Upper lobe of left lung (tissue), 4 donors: Measurements from ENCODE around the gene LRRC75B.
"Not testable (repeated sequence)": the region's sequence is repeated elsewhere in the genome, so short reads cannot be mapped to it uniquely, and the experiment has no call there.

Experiments
- POLR2A ChIP-seq, 4 donors: fragments of 450-650 bp; IDR thresholded peaks; one replicate each; pipeline ENCODE4 v1.5.1; 2016 to 2017; ENCODE audit warnings: antibody characterized with exemption in 4 of 4, mild to moderate bottlenecking in 2 of 4
- TF ChIP-seq, protein P1 (sequence below), 6 experiments: fragments of 450-650 bp in 4 of 6; fragments of 200-600 bp in 2 of 6; sonication (generic) in 2 of 6; IDR thresholded peaks; one replicate each; pipeline ENCODE4 v1.5.1; 2016 to 2019; ENCODE audit warnings: antibody characterized with exemption in 6 of 6

DNA sequence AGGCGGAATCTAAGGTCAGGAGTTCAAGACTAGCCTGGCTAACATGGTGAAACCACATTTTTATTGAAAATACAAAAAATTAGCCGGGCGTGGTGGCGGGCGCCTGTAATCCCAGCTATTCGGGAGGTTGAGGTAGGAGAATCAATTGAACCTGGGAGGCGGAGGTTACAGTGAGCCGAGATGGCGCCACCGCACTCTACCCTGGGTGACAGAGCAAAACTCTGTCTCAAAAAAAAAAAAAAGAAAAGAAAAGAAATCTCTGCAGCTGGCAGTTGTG is 624 bp upstream of the LRRC75B start:
- TF ChIP-seq POLR2A (IDR thresholded peaks at IDR 0.05), result not testable (repeated sequence)
- TF ChIP-seq, protein P1, sequence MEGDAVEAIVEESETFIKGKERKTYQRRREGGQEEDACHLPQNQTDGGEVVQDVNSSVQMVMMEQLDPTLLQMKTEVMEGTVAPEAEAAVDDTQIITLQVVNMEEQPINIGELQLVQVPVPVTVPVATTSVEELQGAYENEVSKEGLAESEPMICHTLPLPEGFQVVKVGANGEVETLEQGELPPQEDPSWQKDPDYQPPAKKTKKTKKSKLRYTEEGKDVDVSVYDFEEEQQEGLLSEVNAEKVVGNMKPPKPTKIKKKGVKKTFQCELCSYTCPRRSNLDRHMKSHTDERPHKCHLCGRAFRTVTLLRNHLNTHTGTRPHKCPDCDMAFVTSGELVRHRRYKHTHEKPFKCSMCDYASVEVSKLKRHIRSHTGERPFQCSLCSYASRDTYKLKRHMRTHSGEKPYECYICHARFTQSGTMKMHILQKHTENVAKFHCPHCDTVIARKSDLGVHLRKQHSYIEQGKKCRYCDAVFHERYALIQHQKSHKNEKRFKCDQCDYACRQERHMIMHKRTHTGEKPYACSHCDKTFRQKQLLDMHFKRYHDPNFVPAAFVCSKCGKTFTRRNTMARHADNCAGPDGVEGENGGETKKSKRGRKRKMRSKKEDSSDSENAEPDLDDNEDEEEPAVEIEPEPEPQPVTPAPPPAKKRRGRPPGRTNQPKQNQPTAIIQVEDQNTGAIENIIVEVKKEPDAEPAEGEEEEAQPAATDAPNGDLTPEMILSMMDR (IDR thresholded peaks at IDR 0.05), result not testable (repeated sequence)
